Measurements from ENCODE around the gene PEDS1.

GRCh38 chr20:50152394-50153152, 950 bp downstream of the PEDS1 start:
- no peak for TF ChIP-seq TAF1 (IDR thresholded peaks at IDR 0.05; ENCODE audit: borderline replicate concordance, insufficient read depth, low read length)
- TF ChIP-seq POLR2AphosphoS5 (IDR thresholded peaks at IDR 0.05; ENCODE audit: low read depth, low read length): no peak
- TF ChIP-seq REST (IDR thresholded peaks at IDR 0.05; ENCODE audit: insufficient read depth in 1 of 2, low read depth in 2 of 2, low read length in 2 of 2): no peak
- TF ChIP-seq FOXP2 (optimal IDR thresholded peaks at IDR 0.05; ENCODE audit: borderline replicate concordance, extremely low read depth, extremely low read length, insufficient read depth): no peak
- no peak for TF ChIP-seq SIN3A (IDR thresholded peaks at IDR 0.05; ENCODE audit: borderline replicate concordance, insufficient read depth, low read length)

Data from PFSK-1 (cell line).